ACHN (cell line): ENCODE measurements around the gene DDAH1.

Experiments used
- DNase-seq: peaks from one replicate; pipeline ENCODE4 v3.0.0-alpha.2; 2015
- in situ Hi-C: cut with HindIII; loops from 2 replicates; pipeline ENCODE4 v1.10.0; 2017; ENCODE audit warnings: low sequenced_read_pairs, low pct_ligation_motif_present, low pct_unique_long_range_greater_than_20kb

Gene DDAH1

GRCh38 chr1:85303440-85304162 lies 161.4 kb downstream of the DDAH1 start:
- DNase-seq: no peak
- in situ Hi-C loops: loop anchor here (25.0 kb wide), 2 partner anchors 259 to 409 kb away; partner anchors contain the start of gene ZNHIT6

DNA sequence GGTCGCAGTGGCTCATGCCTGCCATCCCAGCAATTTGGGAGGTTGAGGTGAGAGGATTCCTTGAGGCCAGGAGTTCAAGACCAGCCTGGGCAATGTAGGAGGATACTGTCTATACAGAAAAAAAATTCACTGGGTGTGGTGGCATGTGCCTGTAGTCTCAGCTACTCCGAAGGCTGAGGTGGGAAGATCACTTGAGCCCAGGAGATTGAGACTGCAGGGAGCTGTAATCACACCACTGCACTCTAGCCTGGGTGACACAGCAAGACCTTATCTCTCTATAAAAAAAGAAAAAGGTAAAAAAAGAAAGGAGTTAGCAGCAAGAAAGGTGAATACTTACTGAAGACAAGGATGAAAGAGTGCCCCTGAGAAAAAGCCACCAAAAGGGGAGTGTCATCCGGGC lies 164.8 kb downstream of the DDAH1 start:
- in situ Hi-C loops: loop anchor here (25.0 kb wide), 2 partner anchors 262 to 412 kb away; partner anchors contain the start of gene ZNHIT6
- DNase-seq: no peak

DNA sequence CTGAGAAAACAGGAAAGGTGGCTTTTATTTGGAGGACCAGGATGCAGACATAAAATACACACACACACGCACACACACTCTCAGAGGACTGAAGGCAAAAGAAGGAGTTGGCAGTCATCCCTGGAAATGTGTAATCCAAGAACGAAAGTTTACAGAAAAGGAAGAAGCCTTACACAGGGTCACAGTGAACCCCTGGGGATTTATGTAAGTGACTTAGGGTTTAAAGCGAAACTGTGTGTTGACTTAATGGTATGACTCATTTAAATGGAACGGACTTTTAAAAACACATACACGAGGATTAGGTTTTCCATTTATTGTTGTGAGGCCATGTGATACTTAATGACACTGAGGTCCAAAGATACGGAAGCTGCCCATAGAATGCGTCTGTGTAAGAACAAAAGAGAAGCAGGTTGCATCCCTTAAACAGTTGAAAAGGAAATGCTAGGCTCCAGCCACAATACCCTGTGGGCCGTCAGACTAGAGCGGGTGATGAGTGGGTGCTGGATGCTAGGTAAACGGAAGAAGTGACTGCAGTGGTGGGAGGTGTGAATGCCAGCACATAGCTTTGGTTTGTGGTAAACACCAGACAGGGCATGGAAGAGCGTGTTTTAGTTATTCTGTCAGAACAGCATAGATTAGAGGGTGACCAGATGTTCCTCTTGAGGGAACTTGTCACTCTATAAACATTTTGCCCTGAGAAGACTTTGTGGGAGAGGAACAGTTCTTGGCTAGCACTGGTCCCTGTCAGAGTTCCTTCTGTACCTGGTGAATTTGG lies 166.9 kb downstream of the DDAH1 start:
- in situ Hi-C loops: no loop called here
- peak; percentile 95 for DNase-seq

DNA sequence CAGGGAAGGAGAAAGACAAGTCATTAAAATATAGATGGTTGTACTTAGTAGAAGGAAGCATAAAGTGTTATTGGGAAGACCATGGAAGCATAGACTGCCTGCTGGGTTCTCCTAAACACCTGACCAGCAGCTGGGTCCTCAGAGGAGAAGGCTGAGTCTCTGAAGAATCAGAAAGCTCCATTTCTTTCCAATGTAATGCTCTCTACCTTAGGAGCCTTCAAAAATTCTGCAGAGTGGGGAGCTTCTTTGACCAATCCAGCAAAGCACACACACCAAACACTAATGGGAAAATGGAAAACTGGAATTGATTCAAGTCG lies 167.5 kb downstream of the DDAH1 start:
- in situ Hi-C loops: no loop called here
- no peak for DNase-seq

- in situ Hi-C loops: no loop called here
- peak; percentile 50 for DNase-seq
Observed at GRCh38 chr1:85296980-85297379, 168.0 kb downstream of the DDAH1 start.

GRCh38 chr1:85295654-85296053 lies 169.3 kb downstream of the DDAH1 start:
- in situ Hi-C loops: no loop called here

GRCh38 chr1:85295006-85295431 lies 169.9 kb downstream of the DDAH1 start:
- peak; percentile 66 for DNase-seq
- in situ Hi-C loops: no loop called here

More at GRCh38 chr1:85295654-85296053, 169.3 kb downstream of the DDAH1 start:
- DNase-seq: no peak

DNA sequence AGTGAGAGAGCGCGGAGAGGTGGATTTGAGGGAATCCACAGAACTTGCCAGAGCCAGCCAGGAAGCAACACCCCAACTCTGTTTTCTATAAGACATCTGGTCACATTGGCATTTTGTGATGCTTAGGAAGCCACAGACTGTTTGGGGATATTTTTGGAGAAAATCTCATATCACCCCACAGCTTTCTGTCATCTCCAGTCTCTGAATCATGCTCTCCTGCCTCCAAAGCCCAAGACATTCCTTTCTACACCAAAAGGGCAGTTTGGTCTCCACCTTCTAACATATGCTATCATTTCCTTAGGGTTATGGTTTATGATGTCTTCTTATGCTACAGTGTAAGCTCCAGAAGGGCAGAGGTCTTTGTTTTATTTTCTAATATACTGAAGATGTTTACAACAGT lies 174.1 kb downstream of the DDAH1 start:
- in situ Hi-C loops: no loop called here
- DNase-seq: no peak

DNA sequence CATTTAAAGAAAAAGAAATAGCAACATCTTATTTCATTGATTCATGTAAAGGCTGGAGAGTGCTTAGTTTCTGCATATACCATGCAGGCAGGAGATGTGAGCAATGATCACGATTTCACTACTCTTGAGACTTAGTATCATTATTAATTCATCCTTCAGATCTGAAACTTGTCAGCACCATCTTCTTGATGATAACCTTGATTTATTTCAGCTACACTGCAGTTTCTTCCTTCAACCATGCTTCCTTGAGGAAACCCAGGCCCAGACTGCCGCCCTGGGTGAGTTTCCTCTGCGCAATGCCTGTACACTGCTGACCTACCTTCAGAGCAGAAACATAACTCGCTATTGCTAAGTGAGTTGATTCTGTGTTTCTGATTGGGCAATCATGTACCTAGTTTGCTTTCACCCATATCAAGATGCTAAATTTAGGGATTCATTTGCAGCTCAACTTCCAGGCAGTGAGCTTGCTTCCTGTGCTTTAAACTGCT lies 175.1 kb downstream of the DDAH1 start:
- no peak for DNase-seq
- in situ Hi-C loops: no loop called here

- in situ Hi-C loops: no loop called here
Observed at GRCh38 chr1:85289207-85289847, 175.6 kb downstream of the DDAH1 start.

GRCh38 chr1:85284202-85284601 lies 180.8 kb downstream of the DDAH1 start:
- DNase-seq: no peak
- in situ Hi-C loops: no loop called here

More at GRCh38 chr1:85289207-85289847, 175.6 kb downstream of the DDAH1 start:
- DNase-seq: peak; percentile 92

- in situ Hi-C loops: no loop called here
Observed at GRCh38 chr1:85283475-85284199, 181.3 kb downstream of the DDAH1 start.

DNA sequence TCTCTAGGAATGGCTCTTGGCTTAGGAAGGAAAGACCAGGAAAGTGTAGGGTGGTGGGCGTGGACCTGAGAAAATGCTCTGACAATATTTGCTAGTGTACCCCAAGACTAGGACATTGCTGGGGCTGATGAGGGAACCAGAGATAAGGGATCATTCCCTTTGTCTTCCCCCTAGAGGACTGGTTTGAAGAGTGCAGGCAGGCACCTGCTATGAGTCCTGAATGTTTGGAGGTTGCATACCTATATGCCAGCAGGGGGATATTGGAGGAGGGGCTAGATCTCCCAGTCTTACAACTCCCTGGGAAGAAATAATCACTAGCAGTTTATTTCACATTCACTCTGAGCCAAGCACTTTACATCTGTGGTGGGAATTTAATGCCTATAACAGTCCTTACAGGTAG lies 182.5 kb downstream of the DDAH1 start:
- peak; percentile 44 for DNase-seq

More at GRCh38 chr1:85283475-85284199, 181.3 kb downstream of the DDAH1 start:
- DNase-seq: no peak

GRCh38 chr1:85280636-85281035 lies 184.3 kb downstream of the DDAH1 start:
- in situ Hi-C loops: no loop called here
- DNase-seq: no peak

More for the DNA sequence above, 182.5 kb downstream of the DDAH1 start:
- in situ Hi-C loops: no loop called here

GRCh38 chr1:85279458-85280080 lies 185.4 kb downstream of the DDAH1 start:
- in situ Hi-C loops: no loop called here
- DNase-seq: no peak

DNA sequence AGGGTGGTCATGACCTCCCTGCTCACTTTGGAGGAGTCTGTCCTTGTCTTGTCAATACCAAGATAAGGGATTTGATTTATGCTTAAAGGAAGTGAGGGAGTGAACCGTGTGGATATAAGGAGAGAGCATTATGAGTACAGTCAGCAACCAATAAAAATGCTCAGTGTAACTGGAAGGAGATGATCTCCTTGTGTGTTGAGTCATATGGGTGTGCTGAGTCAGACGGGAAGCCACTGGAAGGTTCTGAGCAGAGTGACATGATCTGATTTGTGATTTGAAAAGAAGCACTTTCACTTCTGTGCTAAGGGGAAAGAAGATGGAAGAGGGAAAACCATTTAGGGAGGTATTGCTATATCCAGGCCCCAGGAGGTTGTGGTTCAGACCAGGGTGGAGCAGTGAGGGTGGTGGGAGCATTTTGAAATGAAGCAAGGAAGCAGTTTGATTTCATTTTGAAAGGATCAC lies 186.1 kb downstream of the DDAH1 start:
- in situ Hi-C loops: no loop called here
- DNase-seq: peak; percentile 95

GRCh38 chr1:85277802-85278201 lies 187.2 kb downstream of the DDAH1 start:
- in situ Hi-C loops: no loop called here
- DNase-seq: no peak
